HG03039 (cell line): ENCODE data around the gene CD82.

Source experiments
- ATAC-seq: cut with Tn5 transposase; IDR thresholded peaks from one replicate; pipeline ENCODE4 v1.9.1; 2021; ENCODE audit warnings: mild to moderate bottlenecking, moderate library complexity; ENCODE audit not compliant: unreplicated experiment

The CD82 gene

GRCh38 chr11:44614281-44614775 is 48.9 kb downstream of the CD82 start:
- no peak for ATAC-seq

- ATAC-seq: no peak
Observed at GRCh38 chr11:44615041-44615755, 49.7 kb downstream of the CD82 start.

- ATAC-seq: no peak
Observed at GRCh38 chr11:44615913-44616791, 50.7 kb downstream of the CD82 start.

- ATAC-seq: no peak
Observed at GRCh38 chr11:44617671-44618461, 52.4 kb downstream of the CD82 start.

- ATAC-seq: no peak
Observed at GRCh38 chr11:44618561-44619425, 53.3 kb downstream of the CD82 start.

- no peak for ATAC-seq
Observed at GRCh38 chr11:44620328-44620725, 54.9 kb downstream of the CD82 start.

- ATAC-seq: no peak
Observed at GRCh38 chr11:44621140-44621681, 55.7 kb downstream of the CD82 start.

GRCh38 chr11:44621784-44622183 is 56.3 kb downstream of the CD82 start:
- no peak for ATAC-seq

GRCh38 chr11:44622190-44622650 is 56.8 kb downstream of the CD82 start:
- ATAC-seq: no peak

- ATAC-seq: no peak
Observed at GRCh38 chr11:44622721-44623258, 57.3 kb downstream of the CD82 start.

- ATAC-seq: no peak
Observed at GRCh38 chr11:44623341-44623730, 57.9 kb downstream of the CD82 start.

GRCh38 chr11:44623731-44624491 is 58.4 kb downstream of the CD82 start:
- ATAC-seq: no peak

- ATAC-seq: no peak
Observed at GRCh38 chr11:44624761-44625221, 59.3 kb downstream of the CD82 start.

- no peak for ATAC-seq
Observed at GRCh38 chr11:44625759-44626523, 60.5 kb downstream of the CD82 start.

GRCh38 chr11:44626645-44627044 is 61.2 kb downstream of the CD82 start:
- ATAC-seq: no peak

GRCh38 chr11:44627165-44627789 is 61.8 kb downstream of the CD82 start:
- ATAC-seq: no peak

GRCh38 chr11:44627911-44628729 is 62.7 kb downstream of the CD82 start:
- no peak for ATAC-seq
